Measurements from ENCODE around the gene ZC3H18. TPM values are rescaled to one million over a fixed set of nuclear protein-coding genes. Genes with fewer than 3 reads are reported as not detected.

The ZC3H18 gene
- total RNA-seq, 1 donor from 2014 or later = 18.4 TPM

- Histone ChIP-seq H3K36me3 (peaks cover 0 to 58% of the 10 kb centered on the region in 2 donors), H3K27ac (no peak overlapping the region), H3K4me1 (peaks cover 16% of the 10 kb centered on the region), H3K4me3 (no peak overlapping the region), H3K27me3 (no peaks in the 10 kb centered on the region), H3K9me3 (no peaks in the 10 kb centered on the region)
- TF ChIP-seq POLR2A (IDR thresholded peaks at IDR 0.05) (no peak), CTCF (IDR thresholded peaks at IDR 0.05) (no peak), POLR2AphosphoS5 (IDR thresholded peaks at IDR 0.05; ENCODE audit: insufficient read depth in 1 of 2, low read depth in 1 of 2) (no peak)
- intact Hi-C loops (cut with DNase I) = no loop called here
- DNase-seq (ENCODE audit: extremely low spot score in 2 of 2) = no peak
Observed at GRCh38 chr16:88630941-88631340, 60.7 kb downstream of the ZC3H18 start.

- Histone ChIP-seq H3K9me3 (no peaks in the 10 kb centered on the region), H3K36me3 (peaks cover 0 to 55% of the 10 kb centered on the region in 2 donors), H3K4me3 (no peak overlapping the region), H3K27ac (no peak overlapping the region), H3K4me1 (peaks cover 16% of the 10 kb centered on the region), H3K27me3 (peaks cover 3% of the 10 kb centered on the region)
- DNase-seq (ENCODE audit: extremely low spot score in 2 of 2) = no peak
- no peak for TF ChIP-seq POLR2AphosphoS5 (IDR thresholded peaks at IDR 0.05; ENCODE audit: insufficient read depth in 1 of 2, low read depth in 1 of 2)
- no peak for TF ChIP-seq CTCF (IDR thresholded peaks at IDR 0.05)
- TF ChIP-seq POLR2A (IDR thresholded peaks at IDR 0.05) = no peak
- intact Hi-C loops (cut with DNase I) = no loop called here
Observed at GRCh38 chr16:88631384-88631783, 61.2 kb downstream of the ZC3H18 start.

GRCh38 chr16:88631920-88632586, 61.9 kb downstream of the ZC3H18 start:
- no peak for TF ChIP-seq POLR2A (IDR thresholded peaks at IDR 0.05)
- no peak for TF ChIP-seq POLR2AphosphoS5 (IDR thresholded peaks at IDR 0.05; ENCODE audit: insufficient read depth in 1 of 2, low read depth in 1 of 2)
- TF ChIP-seq CTCF (IDR thresholded peaks at IDR 0.05) = no peak
- Histone ChIP-seq H3K4me1 (peaks cover 16% of the 10 kb centered on the region), H3K4me3 (no peak overlapping the region), H3K36me3 (peaks cover 0 to 50% of the 10 kb centered on the region in 2 donors), H3K27me3 (peaks cover 6% of the 10 kb centered on the region), H3K27ac (no peak overlapping the region), H3K9me3 (no peaks in the 10 kb centered on the region)
- intact Hi-C loops (cut with DNase I) = no loop called here
- no peak for DNase-seq (ENCODE audit: extremely low spot score in 2 of 2)

GRCh38 chr16:88632587-88632930, 62.4 kb downstream of the ZC3H18 start:
- intact Hi-C loops (cut with DNase I) = no loop called here
- TF ChIP-seq CTCF (IDR thresholded peaks at IDR 0.05) = no peak
- no peak for TF ChIP-seq POLR2AphosphoS5 (IDR thresholded peaks at IDR 0.05; ENCODE audit: insufficient read depth in 1 of 2, low read depth in 1 of 2)
- TF ChIP-seq POLR2A (IDR thresholded peaks at IDR 0.05) = no peak
- Histone ChIP-seq H3K27me3 (peaks cover 6% of the 10 kb centered on the region), H3K4me3 (no peak overlapping the region), H3K9me3 (no peaks in the 10 kb centered on the region), H3K27ac (no peak overlapping the region), H3K36me3 (peaks cover 0 to 46% of the 10 kb centered on the region in 2 donors), H3K4me1 (peaks cover 16% of the 10 kb centered on the region)
- no peak for DNase-seq (ENCODE audit: extremely low spot score in 2 of 2)

- intact Hi-C loops (cut with DNase I) = no loop called here
- Histone ChIP-seq H3K4me1 (peaks cover 16% of the 10 kb centered on the region), H3K27ac (no peak overlapping the region), H3K27me3 (peaks cover 6% of the 10 kb centered on the region), H3K36me3 (peaks cover 0 to 35% of the 10 kb centered on the region in 2 donors), H3K9me3 (no peaks in the 10 kb centered on the region), H3K4me3 (peak overlapping the region; percentile 39 to 43)
- TF ChIP-seq CTCF (IDR thresholded peaks at IDR 0.05) (no peak), POLR2AphosphoS5 (IDR thresholded peaks at IDR 0.05; ENCODE audit: insufficient read depth in 1 of 2, low read depth in 1 of 2) (peak in 1 of 2 donors; percentile 1), POLR2A (IDR thresholded peaks at IDR 0.05) (no peak)
- no peak for DNase-seq (ENCODE audit: extremely low spot score in 2 of 2)
Observed at GRCh38 chr16:88633684-88634140, 63.5 kb downstream of the ZC3H18 start.
